Adrenal gland (tissue), 12 donors: ENCODE measurements around the gene KNG1. TPM values are rescaled to one million over a fixed set of nuclear protein-coding genes. Genes with fewer than 3 reads are reported as not detected.
"Not testable (repeated sequence)": the region's sequence is repeated elsewhere in the genome, so short reads cannot be mapped to it uniquely, and the experiment has no call there.

Experiments used
- DNase-seq, 7 donors: peaks; one replicate each; pipeline ENCODE4 v3.0.0-alpha.2; 2019 to 2020
- H3K27ac ChIP-seq, 5 donors: fragments of 200-600 bp; sonication (generic) in 4 of 5; 1 replicate in 3 of 5; 2 replicates in 2 of 5; pipeline versions ENCODE4 v1.5.1 to v1.8.0; 2016 to 2020; ENCODE audit warnings: mild to moderate bottlenecking in 1 of 5
- H3K27me3 ChIP-seq: fragments of 200-600 bp; 2 replicates; pipeline ENCODE4 v1.8.0; 2021
- H3K36me3 ChIP-seq, 2 donors: fragments of 200-600 bp; replicated peaks in 1 of 2; 1 replicate in 1 of 2; 2 replicates in 1 of 2; pipeline versions ENCODE4 v1.5.1 to v1.8.0; 2018 to 2022
- H3K4me1 ChIP-seq, 2 donors: fragments of 200-600 bp; replicated peaks in 1 of 2; 1 replicate in 1 of 2; 2 replicates in 1 of 2; pipeline versions ENCODE4 v1.5.1 to v1.8.0; 2018 to 2021
- H3K4me3 ChIP-seq, 4 donors: fragments of 200-600 bp; sonication (generic) in 3 of 4; one replicate each; pipeline ENCODE4 v1.5.1; 2016 to 2018
- H3K9me3 ChIP-seq, 3 donors: fragments of 200-600 bp; sonication (generic) in 1 of 3; replicated peaks in 1 of 3; 1 replicate in 2 of 3; 2 replicates in 1 of 3; pipeline versions ENCODE4 v1.5.1 to v1.8.0; 2016 to 2021
- POLR2A ChIP-seq, 2 donors: fragments of 450-650 bp; IDR thresholded peaks; one replicate each; pipeline ENCODE4 v1.6.1; 2017; ENCODE audit warnings: antibody characterized with exemption in 2 of 2, mild to moderate bottlenecking in 2 of 2, moderate library complexity in 1 of 2
- WGBS, 4 donors: extraction: QIAGEN DNeasy Blood & Tissue Kit in 2 of 4; methylation state at CpG; one replicate each; pipeline versions ENCODE4 v1.1.5 to v1.1.7; 2013 to 2017; 5-methylcytosine and 5-hydroxymethylcytosine counted together
- intact Hi-C, 2 donors: fragments of 100-400 bp; cut with DNase I; formaldehyde crosslinking; loops; one replicate each; pipeline versions ENCODE4 v1.14.1 to v1.15.0; 2022 to 2023
- polyA plus RNA-seq, 3 donors: library from polyadenylated mRNA; stranded (reverse); fragments of 200-250 nt in 2 of 3; fragments of 350-450 nt in 1 of 3; fragmentation: Illumina TruSeq in 1 of 3; extraction: RNeasy Lipid Tissue Mini Kit (QIAGEN cat#74804) in 1 of 3; gene quantifications; one replicate each; pipeline ENCODE4 v1.2.3, GENCODE V29; 2013 to 2014
- total RNA-seq, 9 donors: library from RNA; depleted of rRNA in 4 of 9; stranded (reverse); fragments of >200 nt in 4 of 9; fragments of 120-200 nt in 1 of 9; fragmentation: NEBNext Ultra II Directional in 1 of 9; extraction: Animal tissue kit (Norgen Biotek cat#: 25700) in 1 of 9; gene quantifications; one replicate each; pipeline versions ENCODE4 v1.1.0 to v1.2.4, GENCODE V29; 2013 to 2023
- TF ChIP-seq, protein P1 (sequence below), 6 experiments: fragments of 450-650 bp in 4 of 6; fragments of 200-600 bp in 2 of 6; sonication (generic) in 1 of 6; IDR thresholded peaks; 1 replicate in 5 of 6; 2 replicates in 1 of 6; pipeline versions ENCODE4 v1.5.1 to v1.8.0; 2016 to 2021; ENCODE audit warnings: antibody characterized with exemption in 6 of 6, mild to moderate bottlenecking in 2 of 6, moderate library complexity in 1 of 6
- donor health status: healthy with polysubstance abuse.
- donor health status: Bipolar disorder and iron deficiency.
- donor health status: DM: yes; HTN: yes; CAD: no.
- donor health status: DM: no; HTN: no; CAD: no.
- donor health status: DM: no; HTN: no; CAD: no.
- donor health status: DM: yes; HTN: yes; CAD: no.

KNG1 gene
- total and polyA plus RNA-seq, 12 donors = 0.16 to 0.38 (median 0.26) TPM; not detected in 8

DNA sequence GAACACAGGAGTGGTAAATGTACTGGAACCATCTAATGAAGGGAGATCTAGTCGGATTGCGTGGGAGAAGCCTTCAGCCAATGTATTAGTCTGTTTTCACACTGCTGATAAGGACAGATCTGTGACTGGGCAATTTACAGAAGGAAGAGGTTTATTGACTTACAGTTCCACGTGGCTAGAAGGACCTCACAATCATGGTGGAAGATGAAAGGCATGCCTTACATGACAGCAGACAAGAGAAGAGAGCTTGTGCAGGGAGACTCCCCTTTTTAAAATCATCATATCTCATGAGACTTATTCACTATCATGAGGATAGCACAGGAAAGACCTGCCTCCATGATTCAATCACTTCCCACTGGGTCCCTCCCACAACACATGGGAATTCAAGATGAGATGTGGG lies 34.3 kb upstream of the KNG1 start:
- intact Hi-C loops = no loop called here
- no peak overlapping the region for H3K4me3 ChIP-seq
- no peaks in the 10 kb centered on the region for H3K9me3 ChIP-seq
- H3K4me1 ChIP-seq = no peaks in the 10 kb centered on the region
- DNase-seq = no peak
- 50 to 59% (median 54%) methylated on average over 3 of the region's 3 CpGs for WGBS, 4 donors
- no peak overlapping the region for H3K27ac ChIP-seq
- TF ChIP-seq POLR2A (IDR thresholded peaks at IDR 0.05) = no peak
- TF ChIP-seq, protein P1, sequence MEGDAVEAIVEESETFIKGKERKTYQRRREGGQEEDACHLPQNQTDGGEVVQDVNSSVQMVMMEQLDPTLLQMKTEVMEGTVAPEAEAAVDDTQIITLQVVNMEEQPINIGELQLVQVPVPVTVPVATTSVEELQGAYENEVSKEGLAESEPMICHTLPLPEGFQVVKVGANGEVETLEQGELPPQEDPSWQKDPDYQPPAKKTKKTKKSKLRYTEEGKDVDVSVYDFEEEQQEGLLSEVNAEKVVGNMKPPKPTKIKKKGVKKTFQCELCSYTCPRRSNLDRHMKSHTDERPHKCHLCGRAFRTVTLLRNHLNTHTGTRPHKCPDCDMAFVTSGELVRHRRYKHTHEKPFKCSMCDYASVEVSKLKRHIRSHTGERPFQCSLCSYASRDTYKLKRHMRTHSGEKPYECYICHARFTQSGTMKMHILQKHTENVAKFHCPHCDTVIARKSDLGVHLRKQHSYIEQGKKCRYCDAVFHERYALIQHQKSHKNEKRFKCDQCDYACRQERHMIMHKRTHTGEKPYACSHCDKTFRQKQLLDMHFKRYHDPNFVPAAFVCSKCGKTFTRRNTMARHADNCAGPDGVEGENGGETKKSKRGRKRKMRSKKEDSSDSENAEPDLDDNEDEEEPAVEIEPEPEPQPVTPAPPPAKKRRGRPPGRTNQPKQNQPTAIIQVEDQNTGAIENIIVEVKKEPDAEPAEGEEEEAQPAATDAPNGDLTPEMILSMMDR (IDR thresholded peaks at IDR 0.05) = no peak
- peaks cover 7% of the 10 kb centered on the region for H3K27me3 ChIP-seq
- H3K36me3 ChIP-seq = no peaks in the 10 kb centered on the region

- TF ChIP-seq, protein P1 (IDR thresholded peaks at IDR 0.05) = no peak
- TF ChIP-seq POLR2A (IDR thresholded peaks at IDR 0.05) = no peak
- 63 to 77% (median 64%) methylated on average over 3 of the region's 3 CpGs for WGBS, 4 donors
- Histone ChIP-seq H3K9me3 (no peaks in the 10 kb centered on the region), H3K4me3 (no peak overlapping the region), H3K36me3 (no peaks in the 10 kb centered on the region), H3K27ac (no peak overlapping the region), H3K4me1 (no peaks in the 10 kb centered on the region), H3K27me3 (peaks cover 7% of the 10 kb centered on the region)
- intact Hi-C loops = no loop called here
- no peak for DNase-seq
Observed at GRCh38 chr3:186683979-186684378, 33.2 kb upstream of the KNG1 start.

DNA sequence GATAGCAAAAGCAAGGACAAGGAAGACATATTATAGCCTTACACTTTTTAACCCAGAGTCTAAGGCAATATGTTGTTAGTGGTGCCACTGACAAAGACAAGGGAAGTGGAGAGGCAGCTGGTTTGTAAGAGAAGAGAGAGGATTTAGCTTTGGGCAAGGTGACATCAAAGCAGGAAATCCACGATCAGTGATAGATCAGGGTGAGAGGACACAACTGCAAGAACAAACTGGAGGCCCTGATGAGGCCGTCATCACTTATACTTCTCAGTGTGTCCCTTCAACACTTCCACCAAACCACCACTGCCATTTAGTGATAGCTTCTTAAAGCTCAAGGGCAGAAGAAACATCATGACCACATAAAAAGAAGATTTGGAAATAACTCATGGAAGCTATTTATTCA lies 30.7 kb upstream of the KNG1 start:
- H3K4me3 ChIP-seq, DNase-seq, H3K36me3 ChIP-seq, H3K27ac ChIP-seq, H3K9me3 ChIP-seq, H3K27me3 ChIP-seq, intact Hi-C loops, H3K4me1 ChIP-seq: not testable (repeated sequence)
- 58 to 71% (median 64%) methylated on average over 2 of the region's 2 CpGs for WGBS, 4 donors

DNA sequence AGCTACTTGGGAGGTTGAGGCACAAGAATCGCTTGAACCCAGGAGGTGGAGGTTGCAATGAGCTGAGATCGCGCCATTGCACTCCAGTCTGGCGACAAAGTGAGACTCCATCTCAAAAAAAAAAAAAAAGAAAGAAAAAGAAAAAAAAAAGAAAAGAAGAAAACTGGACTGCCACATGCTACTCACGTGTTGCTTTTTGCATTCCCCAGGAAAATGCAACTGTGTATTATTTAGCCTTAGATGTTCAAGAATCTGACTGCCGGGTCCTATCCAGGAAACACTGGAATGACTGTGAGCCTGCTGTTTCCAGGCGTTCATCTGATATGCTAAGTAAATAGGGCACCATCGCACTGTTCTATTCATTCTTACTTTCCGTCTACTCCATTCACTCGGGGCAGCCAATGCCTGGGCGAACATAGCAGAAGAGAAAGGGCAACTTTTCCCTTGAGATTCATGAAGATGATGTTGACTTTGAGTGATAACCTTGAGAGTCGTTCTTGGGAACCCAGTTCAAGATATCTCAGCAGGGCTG lies 30.0 kb upstream of the KNG1 start:
- Histone ChIP-seq H3K27me3 (peaks cover 5% of the 10 kb centered on the region), H3K4me3 (no peak overlapping the region), H3K9me3 (no peaks in the 10 kb centered on the region), H3K36me3 (no peaks in the 10 kb centered on the region), H3K27ac (no peak overlapping the region), H3K4me1 (no peaks in the 10 kb centered on the region)
- DNase-seq = no peak
- intact Hi-C loops = no loop called here
- 74 to 79% (median 79%) methylated on average over 12 of the region's 12 CpGs for WGBS, 4 donors
- TF ChIP-seq POLR2A (IDR thresholded peaks at IDR 0.05) = no peak
- TF ChIP-seq, protein P1 (IDR thresholded peaks at IDR 0.05) = no peak

DNA sequence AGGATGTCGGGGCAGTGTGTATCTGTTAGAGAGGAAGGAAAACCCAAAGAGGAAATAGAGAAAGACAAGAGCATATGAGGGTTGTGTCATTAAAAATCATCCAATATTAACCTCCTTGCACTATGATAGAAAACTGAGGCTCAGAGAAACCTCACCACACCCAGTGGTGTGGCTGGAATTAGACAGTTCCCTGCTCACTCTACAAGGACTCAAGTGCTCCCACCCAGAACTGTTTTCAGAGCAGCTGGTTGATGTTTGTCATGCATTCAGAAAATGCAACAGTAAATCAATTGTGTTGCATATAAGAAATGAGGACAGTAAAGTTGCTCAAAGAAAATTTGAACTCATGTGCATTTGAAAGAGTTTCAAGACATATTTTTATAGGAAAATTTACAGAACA lies 26.9 kb upstream of the KNG1 start:
- H3K9me3 ChIP-seq, H3K36me3 ChIP-seq, DNase-seq, H3K4me1 ChIP-seq, H3K27ac ChIP-seq, H3K4me3 ChIP-seq, H3K27me3 ChIP-seq, intact Hi-C loops: not testable (repeated sequence)
- 64 to 74% (median 70%) methylated on average over 1 of the region's 1 CpG for WGBS, 4 donors
